H54 (cell line): Measurements from ENCODE around the gene ZFYVE16.
"Not testable (repeated sequence)": the region's sequence is repeated elsewhere in the genome, so short reads cannot be mapped to it uniquely, and the experiment has no call there.

Source experiments
- DNase-seq: peaks from one replicate; pipeline ENCODE4 v3.0.0; 2011; ENCODE audit warnings: low spot score, mixed read lengths; ENCODE audit not compliant: insufficient read length
- FAIRE-seq: peaks from 3 replicates; lab custom pipeline; 2011; peaks lifted over from hg19 to GRCh38; lab: Jason Lieb, UNC
- POLR2A ChIP-seq: IDR thresholded peaks from 2 replicates; pipeline ENCODE4 v1.6.1; 2011; ENCODE audit warnings: low read depth, mild to moderate bottlenecking, low read length

Gene ZFYVE16

GRCh38 chr5:80399526-80400239 lies 8.2 kb upstream of the ZFYVE16 start:
- no peak for DNase-seq
- FAIRE-seq, result peak; percentile 83
- no peak for TF ChIP-seq POLR2A

- not testable (repeated sequence) for FAIRE-seq, DNase-seq
These were observed 7.5 kb upstream of the ZFYVE16 start for GRCh38 chr5:80400368-80400767.

GRCh38 chr5:80403782-80404181 lies 4.1 kb upstream of the ZFYVE16 start:
- FAIRE-seq, result no peak

GRCh38 chr5:80406980-80407734 lies 707 bp upstream of the ZFYVE16 start:
- no peak for TF ChIP-seq POLR2A
- DNase-seq, result no peak
- FAIRE-seq, result no peak

More at GRCh38 chr5:80403782-80404181, 4.1 kb upstream of the ZFYVE16 start:
- TF ChIP-seq POLR2A, result no peak
- no peak for DNase-seq

GRCh38 chr5:80408484-80409366 lies 861 bp downstream of the ZFYVE16 start:
- peak; percentile 26 for DNase-seq
- TF ChIP-seq POLR2A, result no peak
- no peak for FAIRE-seq

- DNase-seq, result no peak
- FAIRE-seq, result peak; percentile 67
- TF ChIP-seq POLR2A, result no peak
These were observed 1.6 kb downstream of the ZFYVE16 start for GRCh38 chr5:80409367-80409966.

- DNase-seq, result no peak
- no peak for FAIRE-seq
These were observed 3.8 kb downstream of the ZFYVE16 start for GRCh38 chr5:80411589-80412219.

GRCh38 chr5:80414113-80414512 lies 6.2 kb downstream of the ZFYVE16 start:
- TF ChIP-seq POLR2A, result no peak
- no peak for FAIRE-seq
- no peak for DNase-seq

More at GRCh38 chr5:80411589-80412219, 3.8 kb downstream of the ZFYVE16 start:
- TF ChIP-seq POLR2A, result no peak

GRCh38 chr5:80417973-80418372 lies 10.1 kb downstream of the ZFYVE16 start:
- no peak for TF ChIP-seq POLR2A
- no peak for FAIRE-seq
- DNase-seq, result no peak

GRCh38 chr5:80424365-80424764 lies 16.5 kb downstream of the ZFYVE16 start:
- not testable (repeated sequence) for DNase-seq, FAIRE-seq

- no peak for TF ChIP-seq POLR2A
- FAIRE-seq (no peak), DNase-seq (no peak)
These were observed 27.6 kb downstream of the ZFYVE16 start for GRCh38 chr5:80435476-80435875.

GRCh38 chr5:80437326-80437725 lies 29.5 kb downstream of the ZFYVE16 start:
- no peak for TF ChIP-seq POLR2A
- FAIRE-seq (peak; percentile 27), DNase-seq (no peak)

- no peak for DNase-seq
- TF ChIP-seq POLR2A, result no peak
- FAIRE-seq, result no peak
These were observed 30.9 kb downstream of the ZFYVE16 start for GRCh38 chr5:80438739-80439138.
